Measurements from ENCODE around the gene LRP10. TPM values are rescaled to one million over a fixed set of nuclear protein-coding genes. Genes with fewer than 3 reads are reported as not detected.

Gene LRP10
- total RNA-seq, 1 donor from 2014 or later: 34.8 TPM

DNA sequence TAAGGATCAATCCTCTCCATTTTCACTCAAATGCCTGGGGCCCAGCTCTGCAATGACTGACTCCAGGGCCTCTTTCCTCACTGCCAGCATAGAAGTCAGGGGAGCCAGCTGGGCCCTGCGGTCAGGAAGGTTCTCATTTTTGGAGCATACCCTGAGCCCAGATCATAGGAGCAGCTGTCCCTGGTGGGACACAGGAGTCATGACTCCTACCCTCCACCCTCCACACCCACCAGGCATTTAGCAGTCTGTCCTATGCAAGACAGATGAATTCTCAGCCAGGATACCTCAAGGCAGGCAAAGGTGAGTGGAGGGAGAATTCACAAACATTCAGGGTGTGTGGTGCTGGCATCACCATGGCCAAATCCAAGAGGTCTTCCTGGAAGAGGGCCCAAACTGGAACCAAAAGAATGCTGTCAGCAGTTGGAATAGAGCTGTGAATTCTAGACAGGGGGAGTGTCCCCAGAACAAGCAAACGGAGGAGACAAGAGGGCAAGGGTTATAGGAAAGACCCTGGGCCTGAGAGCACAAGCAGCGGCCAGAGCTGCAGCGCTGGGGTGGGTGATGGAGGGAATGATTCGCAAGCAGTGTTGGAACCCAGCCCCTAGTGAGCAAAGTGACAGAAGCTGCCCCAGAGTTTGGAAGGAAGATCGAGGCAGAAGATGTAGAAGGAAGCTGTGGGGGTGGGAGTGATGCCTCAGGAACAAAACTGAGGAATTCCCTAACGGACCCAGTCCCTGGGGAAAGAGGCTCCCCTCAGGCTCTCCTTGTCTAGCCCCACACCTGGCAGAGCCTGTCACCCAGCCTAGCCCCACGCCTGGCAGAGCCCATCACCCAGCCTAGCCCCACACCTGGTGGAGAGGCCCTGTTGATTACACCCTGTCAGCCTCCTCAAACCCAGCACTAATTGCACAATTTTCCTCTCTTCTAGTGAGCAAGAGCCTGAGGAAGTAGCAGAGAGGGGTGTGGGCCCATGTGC, 7.0 kb downstream of the LRP10 start:
- TF ChIP-seq, protein P1, sequence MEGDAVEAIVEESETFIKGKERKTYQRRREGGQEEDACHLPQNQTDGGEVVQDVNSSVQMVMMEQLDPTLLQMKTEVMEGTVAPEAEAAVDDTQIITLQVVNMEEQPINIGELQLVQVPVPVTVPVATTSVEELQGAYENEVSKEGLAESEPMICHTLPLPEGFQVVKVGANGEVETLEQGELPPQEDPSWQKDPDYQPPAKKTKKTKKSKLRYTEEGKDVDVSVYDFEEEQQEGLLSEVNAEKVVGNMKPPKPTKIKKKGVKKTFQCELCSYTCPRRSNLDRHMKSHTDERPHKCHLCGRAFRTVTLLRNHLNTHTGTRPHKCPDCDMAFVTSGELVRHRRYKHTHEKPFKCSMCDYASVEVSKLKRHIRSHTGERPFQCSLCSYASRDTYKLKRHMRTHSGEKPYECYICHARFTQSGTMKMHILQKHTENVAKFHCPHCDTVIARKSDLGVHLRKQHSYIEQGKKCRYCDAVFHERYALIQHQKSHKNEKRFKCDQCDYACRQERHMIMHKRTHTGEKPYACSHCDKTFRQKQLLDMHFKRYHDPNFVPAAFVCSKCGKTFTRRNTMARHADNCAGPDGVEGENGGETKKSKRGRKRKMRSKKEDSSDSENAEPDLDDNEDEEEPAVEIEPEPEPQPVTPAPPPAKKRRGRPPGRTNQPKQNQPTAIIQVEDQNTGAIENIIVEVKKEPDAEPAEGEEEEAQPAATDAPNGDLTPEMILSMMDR (IDR thresholded peaks at IDR 0.05; ENCODE audit: insufficient read depth, low read length, severe bottlenecking): no peak
- FAIRE-seq: no peak

DNA sequence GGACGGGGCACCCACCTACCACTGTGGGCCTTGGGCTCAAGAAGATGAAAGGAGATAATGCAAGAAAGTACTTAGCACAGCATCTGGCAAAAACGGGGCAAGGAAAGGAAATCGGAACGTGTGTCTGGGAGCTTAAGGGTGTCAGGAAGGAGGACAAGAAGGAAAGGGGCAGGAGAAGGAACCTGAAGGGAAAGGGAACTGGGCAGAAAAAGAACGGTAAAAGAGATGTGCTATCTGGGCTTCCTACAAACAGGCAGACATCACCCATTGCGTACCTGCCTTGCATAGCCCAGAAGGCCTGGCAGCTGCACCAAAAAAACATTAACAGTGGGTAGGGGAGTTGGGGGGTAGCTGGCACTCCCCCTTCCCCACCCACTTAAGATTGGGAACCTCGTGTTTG, 10.5 kb downstream of the LRP10 start:
- DNase-seq (ENCODE audit: low read depth) (no peak), FAIRE-seq (no peak)
- H3K27me3 ChIP-seq (ENCODE audit: control insufficient read depth, insufficient read depth, low read length): no peaks in the 10 kb centered on the region
- TF ChIP-seq, protein P1 (IDR thresholded peaks at IDR 0.05; ENCODE audit: insufficient read depth, low read length, severe bottlenecking): no peak
- no peak overlapping the region for H3K4me3 ChIP-seq (ENCODE audit: low read depth, low read length)
- peaks cover 18% of the 10 kb centered on the region for H3K36me3 ChIP-seq (ENCODE audit: control insufficient read depth, insufficient read depth, low read length)

More for the DNA sequence above, 7.0 kb downstream of the LRP10 start:
- DNase-seq (ENCODE audit: low read depth): no peak
- no peak overlapping the region for H3K4me3 ChIP-seq (ENCODE audit: low read depth, low read length)
- no peaks in the 10 kb centered on the region for H3K27me3 ChIP-seq (ENCODE audit: control insufficient read depth, insufficient read depth, low read length)
- peaks cover 45% of the 10 kb centered on the region for H3K36me3 ChIP-seq (ENCODE audit: control insufficient read depth, insufficient read depth, low read length)

DNA sequence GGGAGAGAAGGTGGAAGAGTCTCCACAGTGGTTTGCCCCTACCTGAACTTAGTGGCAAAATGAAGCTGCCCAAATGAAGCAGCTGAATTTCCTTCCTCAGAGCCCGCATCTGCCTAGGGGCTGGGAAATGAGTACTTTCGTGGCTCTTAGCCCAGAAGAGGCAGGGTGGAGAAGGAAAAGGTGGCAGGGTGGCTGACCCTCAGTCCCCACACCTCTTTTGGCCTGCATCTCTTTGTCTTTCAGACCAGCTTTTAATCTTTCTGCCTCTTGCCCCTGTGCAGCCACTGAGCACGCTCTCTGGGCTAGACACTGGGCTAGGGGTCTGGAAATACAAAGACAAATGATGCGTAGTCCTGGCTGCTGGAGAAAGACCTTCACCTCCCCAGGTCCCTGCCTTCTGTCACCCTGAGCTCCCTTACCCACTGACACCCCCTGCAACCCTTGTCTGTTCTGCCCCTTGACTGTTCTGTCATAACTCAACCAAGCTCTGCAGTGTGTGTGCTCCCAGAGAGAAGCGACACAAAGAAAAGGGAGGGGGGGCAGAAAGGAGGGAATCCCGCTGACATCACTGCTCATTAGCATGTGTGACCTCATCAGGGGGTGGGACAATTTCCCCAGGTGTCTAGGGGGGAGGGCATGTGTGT, 11.1 kb downstream of the LRP10 start:
- Histone ChIP-seq H3K27me3 (ENCODE audit: control insufficient read depth, insufficient read depth, low read length) (no peaks in the 10 kb centered on the region), H3K36me3 (ENCODE audit: control insufficient read depth, insufficient read depth, low read length) (peaks cover 13% of the 10 kb centered on the region), H3K4me3 (ENCODE audit: low read depth, low read length) (no peak overlapping the region)
- FAIRE-seq (no peak), DNase-seq (ENCODE audit: low read depth) (peak; percentile 74)
- TF ChIP-seq, protein P1 (IDR thresholded peaks at IDR 0.05; ENCODE audit: insufficient read depth, low read length, severe bottlenecking): no peak

DNA sequence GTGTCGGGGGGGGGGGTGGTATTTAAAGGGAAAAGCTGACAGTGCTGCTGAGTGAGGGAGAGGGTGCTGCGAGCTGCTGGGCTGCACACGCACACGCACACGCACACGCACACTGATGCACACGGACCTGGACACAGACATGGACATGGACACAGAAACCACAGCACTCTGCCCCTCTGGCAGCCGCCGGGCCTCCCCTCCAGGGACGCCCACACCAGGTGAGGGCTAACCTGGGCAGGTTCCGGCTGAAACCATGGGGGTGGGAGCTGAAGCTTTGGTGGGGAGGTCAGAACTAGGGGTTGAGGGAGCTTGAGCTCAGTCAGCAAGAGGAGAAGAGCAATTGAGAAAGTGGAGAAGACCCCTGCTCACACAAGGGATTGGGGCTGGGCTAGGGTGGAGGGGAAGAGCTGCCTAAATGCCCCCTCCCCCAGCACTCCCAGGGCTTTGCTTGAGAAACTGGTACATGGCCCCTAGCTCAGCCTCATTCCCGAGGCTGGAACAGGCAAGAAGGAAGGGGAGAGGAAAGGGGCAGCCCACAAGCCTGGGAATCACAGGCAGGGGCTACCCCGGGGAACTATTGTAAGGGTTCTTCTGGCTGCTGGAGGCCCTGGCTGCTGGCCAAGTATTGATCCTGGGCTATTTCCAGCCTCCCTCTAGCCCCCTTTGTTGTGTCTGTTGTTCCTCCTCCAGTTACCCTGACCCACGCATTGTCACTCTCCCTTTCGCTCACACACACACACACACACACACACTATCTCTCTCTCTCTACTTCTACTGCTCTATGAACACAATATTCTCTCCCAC, 11.8 kb downstream of the LRP10 start, which contains the start of gene REM2:
TSS of gene REM2 (plus strand) at position 50 of the 804 bp plus-strand sequence. CDS start at position 116, 66 bp downstream.
- DNase-seq (ENCODE audit: low read depth) (no peak), FAIRE-seq (no peak)
- Histone ChIP-seq H3K36me3 (ENCODE audit: control insufficient read depth, insufficient read depth, low read length) (peaks cover 7% of the 10 kb centered on the region), H3K27me3 (ENCODE audit: control insufficient read depth, insufficient read depth, low read length) (no peaks in the 10 kb centered on the region), H3K4me3 (ENCODE audit: low read depth, low read length) (no peak within 1 kb of the TSS)
- TF ChIP-seq, protein P1 (IDR thresholded peaks at IDR 0.05; ENCODE audit: insufficient read depth, low read length, severe bottlenecking): no peak

DNA sequence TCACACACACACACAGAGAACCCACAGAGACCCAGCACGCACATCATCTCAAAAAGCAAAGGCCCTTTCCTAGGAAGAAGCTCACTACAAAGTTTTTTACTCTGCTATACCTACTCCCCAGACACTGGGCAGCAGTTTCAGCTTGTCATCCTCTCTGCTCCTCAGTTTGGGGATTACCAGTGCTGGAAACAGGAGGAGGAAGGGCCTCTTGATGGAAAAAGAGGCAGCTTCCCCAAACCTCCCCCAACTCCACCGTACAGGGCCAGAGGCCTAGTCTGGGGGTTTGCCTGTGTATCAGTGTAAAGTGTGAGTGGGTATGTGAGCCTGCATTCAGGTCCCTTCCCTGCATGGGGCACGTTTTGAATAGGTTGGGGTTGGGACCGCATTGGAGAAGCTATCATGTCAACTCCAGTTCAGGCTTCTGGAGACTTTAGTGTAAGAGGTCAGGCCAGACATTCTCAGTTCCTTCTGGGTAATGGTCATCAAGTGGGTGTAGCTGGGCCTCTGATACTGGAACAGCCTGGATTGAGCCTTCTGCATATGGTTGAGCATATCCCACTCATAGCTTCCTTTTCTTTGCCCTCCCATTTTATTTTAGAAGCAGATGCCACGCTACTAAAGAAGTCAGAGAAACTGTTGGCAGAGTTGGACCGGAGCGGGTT, 12.7 kb downstream of the LRP10 start:
- FAIRE-seq (no peak), DNase-seq (ENCODE audit: low read depth) (no peak)
- TF ChIP-seq, protein P1 (IDR thresholded peaks at IDR 0.05; ENCODE audit: insufficient read depth, low read length, severe bottlenecking): no peak
- Histone ChIP-seq H3K36me3 (ENCODE audit: control insufficient read depth, insufficient read depth, low read length) (no peaks in the 10 kb centered on the region), H3K27me3 (ENCODE audit: control insufficient read depth, insufficient read depth, low read length) (no peaks in the 10 kb centered on the region), H3K4me3 (ENCODE audit: low read depth, low read length) (no peak overlapping the region)

Measured in bronchial epithelial cell (primary cell).